CD4-positive, alpha-beta T cell treated with Interleukin-4 for 1 hour (primary cell): ENCODE data around the gene GNG7.
"Not testable (repeated sequence)": the region's sequence is repeated elsewhere in the genome, so short reads cannot be mapped to it uniquely, and the experiment has no call there.

Source experiments
- DNase-seq, 2 donors: peaks; one replicate each; pipeline ENCODE4 v3.0.0-alpha.2; 2020 to 2022

The GNG7 gene

GRCh38 chr19:2726160-2726855 is 23.8 kb upstream of the GNG7 start:
- DNase-seq = no peak

DNA sequence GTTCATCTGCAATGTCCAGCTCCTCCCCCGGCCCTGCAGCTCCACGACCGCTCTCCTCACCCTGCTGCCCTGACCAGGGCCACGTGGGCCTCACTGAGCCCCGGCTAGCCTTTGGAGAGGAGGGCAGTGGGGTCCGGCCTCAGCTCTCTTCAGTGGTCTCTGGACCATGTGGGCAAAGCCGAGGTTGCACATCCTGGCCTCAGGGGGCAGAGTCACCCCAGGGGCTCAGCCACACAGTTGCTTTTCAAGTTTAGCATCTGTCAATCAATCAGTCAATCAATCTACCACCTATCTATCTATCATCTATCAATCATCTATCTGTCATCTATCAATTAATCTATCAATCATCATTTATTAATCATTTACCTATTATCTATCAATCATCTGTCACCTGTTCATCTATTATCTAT is 21.7 kb upstream of the GNG7 start:
- DNase-seq = no peak

GRCh38 chr19:2723747-2724146 is 21.3 kb upstream of the GNG7 start:
- DNase-seq = no peak

DNA sequence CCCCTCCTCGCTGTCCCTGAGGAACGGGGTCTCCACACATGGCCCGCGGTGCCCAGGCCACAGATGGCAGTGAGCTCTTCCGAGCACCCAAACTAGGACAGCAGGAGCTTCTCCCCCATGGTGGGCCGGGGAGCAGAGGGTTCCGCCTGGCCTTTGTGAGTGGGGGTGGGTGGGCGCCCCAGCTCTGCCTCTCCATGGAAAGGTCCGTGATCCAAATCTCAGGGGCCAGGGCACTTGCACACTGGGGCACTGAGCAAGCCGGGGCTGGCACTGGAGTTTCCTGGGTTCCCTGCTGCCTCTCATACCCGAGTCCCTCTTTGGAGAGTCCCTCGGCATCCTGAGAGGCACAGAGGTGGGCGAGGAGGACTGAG is 20.8 kb upstream of the GNG7 start:
- no peak for DNase-seq

- no peak for DNase-seq
Measured at GRCh38 chr19:2722541-2723344, 20.2 kb upstream of the GNG7 start.

- DNase-seq = no peak
Measured at GRCh38 chr19:2721570-2722540, 19.4 kb upstream of the GNG7 start.

DNA sequence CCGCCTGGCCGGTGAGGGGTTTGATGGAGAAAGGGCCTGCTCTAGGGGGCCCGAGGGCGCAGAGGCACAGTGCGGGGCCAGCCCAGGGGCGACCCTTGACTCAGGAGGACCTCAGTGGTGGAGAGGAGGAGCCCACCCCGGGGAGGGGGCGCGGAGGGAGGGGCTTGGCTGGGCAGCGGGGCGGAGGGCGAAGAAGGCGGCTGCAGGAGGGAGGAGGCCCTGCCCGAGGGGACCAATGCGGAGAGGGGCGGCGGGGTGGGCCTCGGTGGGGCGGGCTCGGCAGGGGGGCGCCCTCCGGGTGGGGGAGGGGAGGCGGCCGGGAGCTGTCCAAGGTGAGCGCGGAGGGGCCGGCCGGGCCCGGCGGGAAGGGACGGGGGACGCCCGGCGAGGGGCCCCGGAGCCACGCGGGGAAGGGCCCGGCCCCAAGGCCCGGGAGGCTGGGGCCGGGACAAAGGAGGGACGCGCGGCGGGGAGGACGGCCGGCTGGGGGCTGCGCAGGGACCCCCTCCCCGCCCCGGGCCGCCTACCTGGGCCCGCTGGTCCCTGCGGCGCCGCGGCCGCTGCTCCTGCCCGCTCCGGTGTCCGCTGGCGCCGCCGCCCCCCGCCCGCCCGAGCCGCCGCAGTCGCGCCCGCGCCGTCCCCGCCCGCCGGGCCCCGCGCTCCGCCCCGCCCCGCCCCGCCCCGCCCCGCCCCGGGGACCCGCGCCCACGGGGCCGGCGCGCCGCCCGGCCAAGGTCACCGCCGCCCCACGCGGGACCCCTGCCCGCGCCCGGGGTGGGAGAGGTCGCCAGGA is 18.5 kb upstream of the GNG7 start, which contains the start of gene DIRAS1:
Gene DIRAS1, minus strand, starts transcription at position 596 of the 793 bp plus-strand sequence. CDS start 3,566 bp downstream, outside the sequence.
- DNase-seq = no peak

GRCh38 chr19:2719920-2720776 is 17.7 kb upstream of the GNG7 start:
- DNase-seq = no peak

- DNase-seq = no peak
Measured at GRCh38 chr19:2719232-2719735, 16.8 kb upstream of the GNG7 start.

- DNase-seq = no peak
Measured at GRCh38 chr19:2717638-2718541, 15.4 kb upstream of the GNG7 start.

DNA sequence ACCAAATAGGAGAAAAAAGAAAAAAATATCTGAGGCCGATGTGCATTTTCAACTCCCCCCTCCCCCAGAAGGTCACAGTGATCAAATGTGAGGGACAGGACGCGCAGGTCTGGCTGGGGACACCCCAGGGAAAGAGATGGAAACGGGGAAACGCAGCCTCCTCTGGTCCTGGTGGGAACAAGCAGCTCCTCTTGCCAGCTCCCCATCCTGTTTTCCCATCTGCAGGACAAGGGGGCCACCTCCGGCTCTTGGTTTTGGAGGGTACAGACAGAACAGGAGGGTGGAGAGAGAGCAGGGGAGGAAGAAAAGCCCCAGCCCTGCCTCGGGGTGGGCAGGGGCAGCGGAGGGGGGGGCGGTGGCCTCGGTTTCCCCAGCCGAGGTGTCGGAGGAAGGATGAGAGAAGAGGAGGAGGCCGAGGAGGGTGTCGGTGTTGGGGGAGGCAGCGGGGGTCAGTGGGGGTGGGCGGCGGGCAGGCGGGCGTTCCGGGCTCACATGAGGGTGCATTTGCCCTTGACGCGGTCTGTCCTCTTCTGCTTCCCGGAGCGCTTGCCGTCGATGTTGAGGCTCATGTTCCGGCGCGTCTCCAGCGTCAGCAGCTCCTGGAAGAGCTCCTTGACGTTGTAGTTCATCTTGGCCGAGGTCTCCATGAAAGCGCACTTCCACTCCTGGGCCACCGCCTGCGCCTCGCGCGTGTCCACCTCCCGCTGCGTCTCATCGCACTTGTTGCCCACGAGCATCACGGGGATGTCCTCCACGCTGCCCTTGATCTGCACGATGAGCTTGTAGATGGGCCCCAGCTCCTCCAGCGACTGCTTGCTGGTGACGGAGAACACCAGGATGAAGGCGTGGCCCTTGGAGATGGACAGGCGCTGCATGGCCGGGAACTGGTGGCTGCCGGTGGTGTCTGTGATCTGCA is 14.5 kb upstream of the GNG7 start:
- no peak for DNase-seq

DNA sequence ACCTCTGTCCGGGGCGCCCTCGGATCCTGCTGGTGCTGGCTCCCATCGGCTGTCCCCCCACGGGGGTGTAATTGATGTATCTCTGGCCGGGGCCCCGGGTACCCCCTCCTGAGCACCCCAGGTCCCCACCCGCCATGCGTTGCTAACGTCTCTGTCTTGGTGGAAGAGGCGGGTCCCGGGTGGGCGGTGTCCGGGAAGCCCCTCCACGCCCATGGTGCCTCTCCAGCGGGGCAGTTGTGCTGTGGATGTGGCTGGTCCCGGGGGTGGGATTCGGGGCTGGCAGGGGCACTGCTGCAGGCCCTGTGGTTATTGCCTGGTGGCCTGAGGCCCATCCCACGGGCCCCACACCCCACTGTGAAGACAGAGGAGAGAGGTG is 13.8 kb upstream of the GNG7 start:
- no peak for DNase-seq

DNA sequence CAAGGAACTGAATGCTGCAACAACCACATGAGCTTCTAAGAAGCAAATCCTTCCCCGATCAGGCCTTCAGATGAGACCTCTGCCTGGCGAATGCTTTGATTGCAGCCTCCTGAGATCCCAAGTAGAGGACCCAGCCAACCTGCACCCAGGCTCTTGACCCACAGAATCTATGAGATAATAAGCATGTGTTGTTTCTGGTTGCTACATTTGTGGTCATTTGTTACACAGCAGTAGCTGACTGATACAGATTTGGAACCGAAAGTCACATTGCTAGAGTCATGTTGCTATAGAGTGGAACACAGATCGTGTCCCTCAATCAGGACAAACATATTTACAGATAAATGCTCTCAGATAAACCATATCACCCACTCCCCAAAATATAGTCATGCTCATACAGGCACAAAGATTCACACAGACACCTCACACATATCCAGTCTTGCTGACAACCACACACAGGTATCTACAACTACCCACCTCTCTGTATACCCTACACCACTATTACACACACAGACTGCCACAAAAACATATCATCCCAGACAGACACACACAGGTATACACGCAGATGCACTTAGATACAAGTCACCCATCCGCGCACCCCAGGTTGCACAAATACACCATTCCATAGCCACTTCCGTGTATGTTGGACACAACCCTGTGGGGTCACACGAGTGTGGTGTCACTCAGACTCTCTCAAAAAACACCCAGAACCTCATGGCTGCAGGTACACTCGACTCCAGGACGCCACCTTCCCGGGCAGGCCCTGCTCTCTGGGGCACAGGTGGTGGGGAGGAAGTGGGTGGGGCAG is 13.2 kb upstream of the GNG7 start:
- no peak for DNase-seq

- DNase-seq = no peak
Measured at GRCh38 chr19:2714531-2715269, 12.2 kb upstream of the GNG7 start.

DNA sequence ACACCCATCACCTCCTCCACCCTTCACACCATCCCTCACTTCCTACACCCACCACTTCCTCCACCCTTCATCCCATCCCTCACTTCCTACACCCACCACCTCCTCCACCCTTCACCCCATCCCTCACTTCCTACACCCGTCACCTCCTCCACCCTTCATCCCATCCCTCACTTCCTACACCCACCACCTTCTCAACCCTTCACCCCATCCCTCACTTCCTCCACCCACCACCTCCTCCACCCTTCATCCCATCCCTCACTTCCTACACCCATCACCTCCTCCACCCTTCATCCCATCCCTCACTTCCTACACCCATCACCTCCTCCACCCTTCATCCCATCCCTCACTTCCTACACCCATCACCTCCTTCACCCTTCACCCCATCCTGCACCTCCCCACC is 11.6 kb upstream of the GNG7 start:
- DNase-seq = not testable (repeated sequence)

- not testable (repeated sequence) for DNase-seq
Measured at GRCh38 chr19:2713170-2713569, 10.7 kb upstream of the GNG7 start.

DNA sequence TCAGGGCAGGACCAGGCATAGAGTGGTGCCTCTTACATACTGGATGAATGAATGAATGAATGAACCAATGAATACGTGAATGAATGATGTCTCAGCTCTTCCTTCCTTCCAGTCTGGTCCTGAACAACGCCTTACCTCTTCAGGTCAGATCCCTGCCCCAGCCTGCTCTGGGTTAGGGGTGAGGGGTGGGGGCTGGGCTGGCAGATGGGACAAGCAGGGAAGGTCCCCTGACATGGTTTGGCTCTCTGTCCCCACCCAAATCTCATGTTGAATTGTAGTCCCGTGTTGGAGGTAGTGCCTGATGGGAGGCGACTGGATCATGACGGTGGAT is 9.3 kb upstream of the GNG7 start:
- no peak for DNase-seq
